Endothelial cell of umbilical vein (primary cell): Measurements from ENCODE around the gene CYP2C18. TPM values are rescaled to one million over a fixed set of nuclear protein-coding genes. Genes with fewer than 3 reads are reported as not detected.

ENCODE experiments used
- BruUV-seq: library from RNA; stranded (reverse); fragments of 400-500 nt; replicated peaks from 2 replicates; lab custom pipeline; 2021; lab: Mats Ljungman, UMichigan
- CTCF ChIA-PET: fragments of 300-600, 350-600 bp; sonication (Branson Sonifier 250); formaldehyde crosslinking; loops from one replicate; lab custom pipeline; 2021; ENCODE audit warnings: antibody characterized with exemption, inconsistent platforms; lab: Charles Lee
- POLR2A ChIA-PET: fragments of 300-600, 350-600 bp; sonication (Branson Sonifier 250); formaldehyde crosslinking; loops from one replicate; lab custom pipeline; 2021; ENCODE audit warnings: antibody characterized with exemption, inconsistent platforms; lab: Charles Lee
- DNase-seq: peaks from one replicate; pipeline ENCODE4 v3.0.0-alpha.2; 2011; ENCODE audit warnings: low read depth, low spot score
- FAIRE-seq: peaks from 2 replicates; lab custom pipeline; 2011; peaks lifted over from hg19 to GRCh38; lab: Jason Lieb, UNC
- H2AFZ ChIP-seq: 2 replicates; pipeline ENCODE4 v1.6.0; 2012; ENCODE audit warnings: low read depth, low read length, control low read depth, inconsistent platforms
- H3K27ac ChIP-seq: 2 replicates; pipeline ENCODE4 v1.5.1; 2011; ENCODE audit warnings: low read depth, mild to moderate bottlenecking, control low read depth, low read length, moderate library complexity; ENCODE audit not compliant: insufficient read depth
- H3K27me3 ChIP-seq, 2 experiments: 2 replicates each; pipeline versions ENCODE4 v1.6.0 to v1.6.1; 2011; ENCODE audit warnings: low read length in 2 of 2, mixed read lengths in 1 of 2; ENCODE audit not compliant: control insufficient read depth in 2 of 2, insufficient read depth in 2 of 2
- H3K36me3 ChIP-seq, 2 experiments: 2 replicates in 1 of 2; 3 replicates in 1 of 2; pipeline ENCODE4 v1.5.1; 2011; ENCODE audit warnings: low read length in 2 of 2, mild to moderate bottlenecking in 1 of 2, moderate library complexity in 1 of 2; ENCODE audit not compliant: control insufficient read depth in 2 of 2, insufficient read depth in 2 of 2; ENCODE audit errors: extremely low read depth in 1 of 2
- H3K4me1 ChIP-seq: 3 replicates; pipeline ENCODE4 v1.5.1; 2011; ENCODE audit warnings: mild to moderate bottlenecking, low read length; ENCODE audit not compliant: control insufficient read depth, insufficient read depth; ENCODE audit errors: extremely low read depth
- H3K4me2 ChIP-seq: 2 replicates; pipeline ENCODE4 v1.6.1; 2011; ENCODE audit warnings: low read length, control low read depth, mixed read lengths; ENCODE audit not compliant: insufficient read depth
- H3K4me3 ChIP-seq, 3 experiments: fragments of 200-600 bp in 1 of 3; sonication (generic), shearing (Covaris generic) in 1 of 3; replicated peaks in 1 of 3; 2 replicates each; pipeline ENCODE4 v1.5.1; 2011 to 2016; ENCODE audit warnings: control low read depth in 3 of 3, low read length in 3 of 3, mild to moderate bottlenecking in 2 of 3, inconsistent platforms in 1 of 3, low read depth in 1 of 3, moderate library complexity in 1 of 3; ENCODE audit not compliant: insufficient read depth in 1 of 3
- H3K79me2 ChIP-seq: 2 replicates; pipeline ENCODE4 v1.6.0; 2012; ENCODE audit warnings: low read length, inconsistent platforms; ENCODE audit not compliant: control insufficient read depth, insufficient read depth
- H3K9ac ChIP-seq: replicated peaks from 2 replicates; pipeline ENCODE3; 2011; ENCODE audit warnings: low read length, control low read depth; ENCODE audit not compliant: insufficient read depth; ENCODE audit errors: extremely low read depth
- H3K9me1 ChIP-seq: replicated peaks from 3 replicates; pipeline ENCODE4 v1.6.0; 2011; ENCODE audit warnings: mild to moderate bottlenecking, low read length; ENCODE audit not compliant: control insufficient read depth, insufficient read depth; ENCODE audit errors: extremely low read depth
- H3K9me3 ChIP-seq: replicated peaks from 2 replicates; pipeline ENCODE4 v1.5.1; 2012; ENCODE audit warnings: low read length, inconsistent platforms; ENCODE audit not compliant: control insufficient read depth, insufficient read depth
- H4K20me1 ChIP-seq: replicated peaks from 2 replicates; pipeline ENCODE3; 2011; ENCODE audit warnings: mild to moderate bottlenecking, low read length; ENCODE audit not compliant: control insufficient read depth, insufficient read depth; ENCODE audit errors: extremely low read depth
- CTCF ChIP-seq, 2 donors: IDR thresholded peaks; 1 replicate in 1 of 2; 2 replicates in 1 of 2; pipeline ENCODE4 v1.5.1; 2011; ENCODE audit warnings: low read length in 2 of 2, mild to moderate bottlenecking in 2 of 2, moderate library complexity in 2 of 2, control low read depth in 1 of 2, inconsistent platforms in 1 of 2, low read depth in 1 of 2; ENCODE audit not compliant: insufficient read depth in 1 of 2; ENCODE audit errors: extremely low read depth in 1 of 2
- EZH2 ChIP-seq: IDR thresholded peaks from 2 replicates; pipeline ENCODE4 v1.6.1; 2012; ENCODE audit warnings: borderline replicate concordance, low read depth, mild to moderate bottlenecking, moderate library complexity, low read length, inconsistent platforms; ENCODE audit not compliant: severe bottlenecking
- FOS ChIP-seq: IDR thresholded peaks from 2 replicates; pipeline ENCODE4 v1.6.1; 2011; ENCODE audit warnings: mild to moderate bottlenecking, low read length, moderate library complexity, borderline replicate concordance; ENCODE audit not compliant: insufficient read depth
- GATA2 ChIP-seq: IDR thresholded peaks from 2 replicates; pipeline ENCODE4 v1.7.0; 2011; ENCODE audit warnings: low read depth, mild to moderate bottlenecking, moderate library complexity, mixed read lengths, low read length; ENCODE audit not compliant: insufficient read length, insufficient read depth
- JUN ChIP-seq: IDR thresholded peaks from 2 replicates; pipeline ENCODE4 v1.6.1; 2011; ENCODE audit warnings: borderline replicate concordance, low read depth; ENCODE audit not compliant: insufficient read length, insufficient read depth
- MAX ChIP-seq: IDR thresholded peaks from 2 replicates; pipeline ENCODE4 v1.6.1; 2011; ENCODE audit not compliant: insufficient read depth, insufficient read length
- MYC ChIP-seq: IDR thresholded peaks from one replicate; pipeline ENCODE4 v1.6.1; 2011; ENCODE audit warnings: mild to moderate bottlenecking, low read depth, low read length
- POLR2A ChIP-seq: IDR thresholded peaks from 2 replicates; pipeline ENCODE4 v1.6.1; 2012; ENCODE audit warnings: low read depth, mild to moderate bottlenecking, control low read depth, low read length
- POLR2AphosphoS5 ChIP-seq: IDR thresholded peaks from 2 replicates; pipeline ENCODE4 v1.6.1; 2012; ENCODE audit warnings: low read depth, mild to moderate bottlenecking, control low read depth, low read length, moderate library complexity; ENCODE audit not compliant: insufficient read depth
- dilution Hi-C: fragments of 300-500 bp; cut with MboI; formaldehyde crosslinking; loops from one replicate; pipeline ENCODE4 v1.15.0; 2019; ENCODE audit warnings: low sequenced_read_pairs; ENCODE audit not compliant: extremely low pct_ligation_motif_present
- intact Hi-C: fragments of 100-400 bp; cut with micrococcal nuclease; formaldehyde crosslinking; loops from one replicate; pipeline ENCODE4 v1.10.0; 2022
- polyA plus RNA-seq, 4 experiments: library from polyadenylated mRNA; depleted of rRNA in 3 of 4; stranded (reverse) in 3 of 4; unstranded in 1 of 4; fragments of >200 nt; gene quantifications; 2 replicates each; pipeline versions ENCODE4 v1.2.1 to v1.2.3, GENCODE V29; 2011 to 2012; ENCODE audit warnings: missing spikeins in 1 of 4
- total RNA-seq: library from RNA; stranded (reverse); gene quantifications from 2 replicates; pipeline ENCODE4 v1.2.3, GENCODE V29; 2021

Gene CYP2C18
- total and polyA plus RNA-seq, 2 donors (not counting 3 experiments of a cell fraction or from before 2014, with no cell fraction given), result not detected

- intact Hi-C loops, result no loop called here
- DNase-seq, result no peak
- Histone ChIP-seq H4K20me1 (no peaks in the 10 kb centered on the region), H3K9me1 (no peaks in the 10 kb centered on the region), H3K27me3 (no peaks in the 10 kb centered on the region), H3K36me3 (no peaks in the 10 kb centered on the region), H3K4me3 (no peak overlapping the region), H3K79me2 (no peaks in the 10 kb centered on the region), H2AFZ (no peak overlapping the region), H3K27ac (no peak overlapping the region), H3K4me1 (no peaks in the 10 kb centered on the region), H3K9me3 (no peaks in the 10 kb centered on the region), H3K4me2 (no peak overlapping the region), H3K9ac (no peak overlapping the region)
- dilution Hi-C loops, result no loop called here
- no peak for FAIRE-seq
- ChIA-PET CTCF (no interaction called here), POLR2A (no interaction called here)
- BruUV-seq, result no TSS peak
- TF ChIP-seq POLR2A (no peak), MYC (no peak), EZH2 (no peak), CTCF (IDR thresholded peaks at IDR 0.05; ENCODE audit: extremely low read depth in 1 of 2, insufficient read depth in 1 of 2, low read depth in 1 of 2, low read length in 2 of 2) (no peak), MAX (no peak), POLR2AphosphoS5 (no peak), JUN (no peak), GATA2 (no peak), FOS (no peak)
Observed at GRCh38 chr10:94677691-94678090, 5.8 kb upstream of the CYP2C18 start.
